OCI-LY7 (cell line): ENCODE results near the gene HUS1. TPM values are rescaled to one million over a fixed set of nuclear protein-coding genes. Genes with fewer than 3 reads are reported as not detected.

ENCODE experiments used
- BruUV-seq: library from RNA; stranded (reverse); fragments of 400-500 nt; replicated peaks from 2 replicates; lab custom pipeline; 2021; lab: Mats Ljungman, UMichigan
- CTCF ChIA-PET: fragments of 300-600 bp; sonication (Branson Sonifier 250); formaldehyde crosslinking; loops from one replicate; lab custom pipeline; 2022; ENCODE audit warnings: antibody characterized with exemption; ENCODE audit not compliant: unreplicated experiment; lab: Charles Lee
- POLR2A ChIA-PET: fragments of 300-600 bp; sonication (Branson Sonifier 250); formaldehyde crosslinking; loops from one replicate; lab custom pipeline; 2022; ENCODE audit warnings: antibody characterized with exemption; lab: Charles Lee
- DNase-seq: peaks from one replicate; pipeline ENCODE4 v3.0.0-alpha.2; 2015; ENCODE audit warnings: low spot score
- H2AFZ ChIP-seq: fragments of 200-600 bp; sonication (generic), shearing (Covaris generic); 2 replicates; pipeline ENCODE4 v1.6.1; 2014; ENCODE audit warnings: mild to moderate bottlenecking, antibody characterized with exemption, low read length, moderate library complexity
- H3K27ac ChIP-seq: fragments of 200-600 bp; sonication (generic); 2 replicates; pipeline ENCODE4 v1.5.1; 2014; ENCODE audit warnings: mixed run types, low read depth, mild to moderate bottlenecking, moderate library complexity, low read length, inconsistent platforms; ENCODE audit not compliant: poor library complexity, severe bottlenecking
- H3K36me3 ChIP-seq: fragments of 200-600 bp; sonication (generic); 2 replicates; pipeline ENCODE4 v1.6.1; 2014; ENCODE audit warnings: mild to moderate bottlenecking, antibody characterized with exemption, low read length, moderate library complexity, mixed read lengths; ENCODE audit not compliant: insufficient read depth
- H3K4me1 ChIP-seq: fragments of 200-600 bp; sonication (generic); 2 replicates; pipeline ENCODE4 v1.5.1; 2014; ENCODE audit warnings: mild to moderate bottlenecking, low read length; ENCODE audit not compliant: insufficient read depth, poor library complexity, severe bottlenecking
- H3K4me2 ChIP-seq: fragments of 200-600 bp; sonication (generic); 2 replicates; pipeline ENCODE4 v1.6.1; 2014; ENCODE audit warnings: mild to moderate bottlenecking, low read length
- H3K4me3 ChIP-seq: fragments of 200-600 bp; sonication (generic); 2 replicates; pipeline ENCODE4 v1.5.1; 2014; ENCODE audit warnings: mild to moderate bottlenecking, low read depth, low read length; ENCODE audit not compliant: poor library complexity, severe bottlenecking
- H3K79me2 ChIP-seq: fragments of 200-600 bp; sonication (generic); 2 replicates; pipeline ENCODE4 v1.6.1; 2016; ENCODE audit warnings: low read depth, mild to moderate bottlenecking, low read length, moderate library complexity, mixed read lengths; ENCODE audit not compliant: insufficient read depth
- H3K9me2 ChIP-seq: fragments of 200-600 bp; sonication (generic); 2 replicates; pipeline ENCODE4 v1.6.1; 2016; ENCODE audit warnings: mild to moderate bottlenecking, low read length, mixed read lengths; ENCODE audit not compliant: insufficient read depth
- H3K9me3 ChIP-seq: fragments of 200-600 bp; sonication (generic); 2 replicates; pipeline ENCODE4 v1.6.1; 2014; ENCODE audit warnings: mild to moderate bottlenecking, mixed run types, low read length, mixed read lengths
- H4K20me1 ChIP-seq: fragments of 200-600 bp; sonication (generic); 2 replicates; pipeline ENCODE4 v1.6.1; 2014; ENCODE audit warnings: mild to moderate bottlenecking, antibody characterized with exemption, low read length, moderate library complexity, mixed read lengths; ENCODE audit not compliant: insufficient read depth
- CTCF ChIP-seq: fragments of 200-600 bp; sonication (generic); conservative IDR thresholded peaks from 2 replicates; pipeline ENCODE4 v1.5.1; 2014; ENCODE audit warnings: mild to moderate bottlenecking, antibody characterized with exemption, low read length, moderate library complexity, mixed read lengths
- EZH2phosphoT487 ChIP-seq: fragments of 200-600 bp; sonication (generic); IDR thresholded peaks from 2 replicates; pipeline ENCODE4 v1.6.1; 2018; ENCODE audit warnings: low read depth, borderline replicate concordance, mild to moderate bottlenecking, mixed run types, antibody characterized with exemption, low read length, moderate library complexity, mixed read lengths
- intact Hi-C: fragments of 100-400 bp; cut with micrococcal nuclease; formaldehyde crosslinking; loops from one replicate; pipeline ENCODE4 v1.10.0; 2022; ENCODE audit not compliant: unreplicated experiment
- total RNA-seq, 2 experiments: library from RNA; depleted of rRNA in 1 of 2; stranded (reverse); fragments of >200 nt in 1 of 2; shearing (Covaris generic) in 1 of 2; gene quantifications; 2 replicates each; pipeline ENCODE4 v1.2.3, GENCODE V29; 2014 to 2022

Gene HUS1
- total RNA-seq, 2 experiments from 2014 or later = 28.2 to 44.5 TPM

GRCh38 chr7:47915616-47915976, 63.8 kb downstream of the HUS1 start:
- ChIA-PET CTCF (no interaction called here), POLR2A (no interaction called here)
- BruUV-seq = no TSS peak
- Histone ChIP-seq H3K36me3 (no peaks in the 10 kb centered on the region), H3K9me3 (no peaks in the 10 kb centered on the region), H3K4me2 (no peak overlapping the region), H2AFZ (no peak overlapping the region), H3K79me2 (no peaks in the 10 kb centered on the region), H4K20me1 (no peaks in the 10 kb centered on the region), H3K27ac (no peak overlapping the region), H3K9me2 (no peaks in the 10 kb centered on the region), H3K4me1 (no peaks in the 10 kb centered on the region), H3K4me3 (no peak overlapping the region)
- TF ChIP-seq EZH2phosphoT487 = no peak
- DNase-seq = no peak
- intact Hi-C loops = no loop called here

GRCh38 chr7:47914717-47915615, 64.4 kb downstream of the HUS1 start:
- DNase-seq = no peak
- ChIA-PET CTCF (no interaction called here), POLR2A (no interaction called here)
- no peak overlapping the region for H2AFZ ChIP-seq
- H3K27ac ChIP-seq = no peak overlapping the region
- H3K9me3 ChIP-seq = no peaks in the 10 kb centered on the region
- no peak overlapping the region for H3K4me3 ChIP-seq
- BruUV-seq = no TSS peak
- no peaks in the 10 kb centered on the region for H3K36me3 ChIP-seq
- H4K20me1 ChIP-seq = no peaks in the 10 kb centered on the region
- intact Hi-C loops = no loop called here
- no peak overlapping the region for H3K4me2 ChIP-seq
- no peaks in the 10 kb centered on the region for H3K79me2 ChIP-seq
- H3K9me2 ChIP-seq = no peaks in the 10 kb centered on the region
- TF ChIP-seq CTCF (no peak), EZH2phosphoT487 (no peak)
- H3K4me1 ChIP-seq = no peaks in the 10 kb centered on the region

Other genes starting within 250 kb of the HUS1 start
- 0.19 and 0.26 TPM in 2 replicates for gene PKD1L1, start 31.1 kb downstream of the HUS1 start, total RNA-seq (2014; rRNA removed; shearing (Covaris generic))
- 0.63 TPM in 2 replicates for gene PKD1L1, start 31.1 kb downstream of the HUS1 start, total RNA-seq (2022)
- not detected in 2 replicates for gene SUN3, start 49.5 kb upstream of the HUS1 start, total RNA-seq (2014; rRNA removed; shearing (Covaris generic))
- 2.7 and 2.9 TPM in 2 replicates for gene SUN3, start 49.5 kb upstream of the HUS1 start, total RNA-seq (2022)
- gene C7orf57, start 55.9 kb upstream of the HUS1 start, total RNA-seq (2014; rRNA removed; shearing (Covaris generic)) = 0.25 and 0.59 TPM in 2 replicates
- gene C7orf57, start 55.9 kb upstream of the HUS1 start, total RNA-seq (2022) = 0.18 and 0.29 TPM in 2 replicates
- gene UPP1, start 109.7 kb upstream of the HUS1 start, total RNA-seq (2014; rRNA removed; shearing (Covaris generic)) = 7.0 and 9.1 TPM in 2 replicates
- 1.8 and 2.1 TPM in 2 replicates for gene UPP1, start 109.7 kb upstream of the HUS1 start, total RNA-seq (2022)
- not detected in 2 replicates for gene ABCA13, start 191.8 kb upstream of the HUS1 start, total RNA-seq (2014; rRNA removed; shearing (Covaris generic))
- gene ABCA13, start 191.8 kb upstream of the HUS1 start, total RNA-seq (2022) = not detected in 2 replicates